A549 (cell line): Measurements from ENCODE around the gene RNU5D-1.

ENCODE experiments used
- CBX8 ChIP-seq: fragments of 200-600 bp; sonication (generic); IDR thresholded peaks from 2 replicates; pipeline ENCODE4 v1.6.1; 2016
- E2F6 ChIP-seq: IDR thresholded peaks from 2 replicates; pipeline ENCODE4 v1.6.1; 2012; ENCODE audit warnings: low read depth, borderline replicate concordance
- HDAC2 ChIP-seq: fragments of 200-600 bp; sonication (generic); IDR thresholded peaks from 2 replicates; pipeline ENCODE4 v1.6.1; 2016
- TF ChIP-seq, protein P1 (sequence below): fragments of >200 bp; sonication (Bioruptor Twin); formaldehyde crosslinking; IDR thresholded peaks from 3 replicates; pipeline ENCODE4 v1.5.1; 2016

- TF ChIP-seq E2F6 (no peak), HDAC2 (no peak), CBX8 (no peak)
- TF ChIP-seq, protein P1, sequence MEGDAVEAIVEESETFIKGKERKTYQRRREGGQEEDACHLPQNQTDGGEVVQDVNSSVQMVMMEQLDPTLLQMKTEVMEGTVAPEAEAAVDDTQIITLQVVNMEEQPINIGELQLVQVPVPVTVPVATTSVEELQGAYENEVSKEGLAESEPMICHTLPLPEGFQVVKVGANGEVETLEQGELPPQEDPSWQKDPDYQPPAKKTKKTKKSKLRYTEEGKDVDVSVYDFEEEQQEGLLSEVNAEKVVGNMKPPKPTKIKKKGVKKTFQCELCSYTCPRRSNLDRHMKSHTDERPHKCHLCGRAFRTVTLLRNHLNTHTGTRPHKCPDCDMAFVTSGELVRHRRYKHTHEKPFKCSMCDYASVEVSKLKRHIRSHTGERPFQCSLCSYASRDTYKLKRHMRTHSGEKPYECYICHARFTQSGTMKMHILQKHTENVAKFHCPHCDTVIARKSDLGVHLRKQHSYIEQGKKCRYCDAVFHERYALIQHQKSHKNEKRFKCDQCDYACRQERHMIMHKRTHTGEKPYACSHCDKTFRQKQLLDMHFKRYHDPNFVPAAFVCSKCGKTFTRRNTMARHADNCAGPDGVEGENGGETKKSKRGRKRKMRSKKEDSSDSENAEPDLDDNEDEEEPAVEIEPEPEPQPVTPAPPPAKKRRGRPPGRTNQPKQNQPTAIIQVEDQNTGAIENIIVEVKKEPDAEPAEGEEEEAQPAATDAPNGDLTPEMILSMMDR = no peak
Observed at GRCh38 chr1:44740179-44740617, 9.2 kb upstream of the RNU5D-1 start.
